Activated CD4-positive, alpha-beta T cell treated with anti-CD3 and anti-CD28 coated beads, Interleukin-2, amount 50 U/mL, for 1 hour (primary cell): Measurements from ENCODE around the gene SCN2A.

ENCODE experiments used
- DNase-seq: peaks from one replicate; pipeline ENCODE4 v3.0.0-alpha.2; 2020

SCN2A gene

GRCh38 chr2:165428926-165429325 is 189.7 kb downstream of the SCN2A start:
- no peak for DNase-seq

GRCh38 chr2:165431014-165431413 is 191.8 kb downstream of the SCN2A start:
- DNase-seq = no peak

- no peak for DNase-seq
Observed at GRCh38 chr2:165432234-165432966, 193.2 kb downstream of the SCN2A start.

- no peak for DNase-seq
Observed at GRCh38 chr2:165434865-165435496, 195.8 kb downstream of the SCN2A start.

GRCh38 chr2:165435611-165436010 is 196.4 kb downstream of the SCN2A start:
- no peak for DNase-seq

- no peak for DNase-seq
Observed at GRCh38 chr2:165436559-165436958, 197.3 kb downstream of the SCN2A start.

DNA sequence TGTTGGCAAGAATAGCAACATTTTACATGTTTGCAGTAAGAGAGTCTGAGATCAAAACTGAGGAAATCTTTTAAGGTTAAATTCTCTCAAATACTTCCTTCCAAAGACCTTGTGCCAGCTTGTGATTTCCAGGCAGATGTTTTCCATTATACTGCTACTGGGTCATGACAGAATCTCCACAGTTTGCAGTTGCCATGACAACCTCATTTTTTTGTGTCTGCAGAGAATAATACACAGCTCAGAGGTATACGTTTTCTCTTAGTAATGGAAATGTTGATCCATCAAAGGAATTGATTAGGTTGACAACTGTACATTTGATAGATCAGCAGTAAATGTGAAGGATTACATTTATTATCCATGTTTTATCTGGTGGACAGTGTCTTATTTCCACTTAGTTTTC is 201.2 kb downstream of the SCN2A start:
- DNase-seq = no peak
